22Rv1 (cell line): ENCODE measurements around the gene CATSPER1.

ENCODE experiments used
- CTCF ChIP-seq: fragments of 450-650 bp; IDR thresholded peaks from 2 replicates; pipeline ENCODE4 v1.5.1; 2017; ENCODE audit warnings: mild to moderate bottlenecking
- ZFX ChIP-seq: fragments of 450-650 bp; IDR thresholded peaks from 2 replicates; pipeline ENCODE4 v1.6.1; 2017; ENCODE audit warnings: antibody characterized with exemption, borderline replicate concordance

GRCh38 chr11:66062408-66062807, 36.1 kb upstream of the CATSPER1 start:
- TF ChIP-seq CTCF: no peak
- TF ChIP-seq ZFX: no peak
